NCI-H146 treated with DMSO at 0.1 percent for 48 hours (cell line): ENCODE results near the gene UNC5A.

ENCODE experiments used
- DNase-seq: peaks from one replicate; lab custom pipeline; 2025; ENCODE audit not compliant: unreplicated experiment; lab: John Stamatoyannopoulos, UW

The UNC5A gene

DNA sequence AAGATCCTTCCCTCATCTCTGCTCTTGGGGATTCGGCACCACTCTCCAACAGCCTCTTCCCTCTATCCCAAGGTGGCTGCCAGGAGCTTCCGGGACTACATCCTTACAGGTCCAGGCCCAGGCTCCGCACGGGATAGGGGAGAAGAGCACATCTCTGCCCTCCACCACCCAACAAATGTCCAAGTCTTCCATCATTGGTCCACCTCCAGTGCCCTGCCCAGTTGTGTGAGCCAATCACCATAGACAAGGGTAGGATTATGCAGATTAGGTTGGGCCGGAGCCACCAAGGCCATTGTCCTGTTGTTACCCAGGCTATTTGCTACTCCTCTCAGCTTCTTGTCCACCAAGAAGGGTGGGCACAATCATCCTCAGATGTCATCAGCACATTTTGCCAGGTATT, 9.1 kb downstream of the UNC5A start:
- no peak for DNase-seq

GRCh38 chr5:176820937-176821336, 10.6 kb downstream of the UNC5A start:
- DNase-seq = no peak

- DNase-seq = no peak
Measured at GRCh38 chr5:176821441-176821840, 11.1 kb downstream of the UNC5A start.

- no peak for DNase-seq
Measured at GRCh38 chr5:176822041-176822792, 11.9 kb downstream of the UNC5A start.

GRCh38 chr5:176822793-176823481, 12.6 kb downstream of the UNC5A start:
- no peak for DNase-seq

- DNase-seq = no peak
Measured at GRCh38 chr5:176823869-176824412, 13.6 kb downstream of the UNC5A start.

- DNase-seq = no peak
Measured at GRCh38 chr5:176824604-176825003, 14.2 kb downstream of the UNC5A start.

- DNase-seq = no peak
Measured at GRCh38 chr5:176825234-176825633, 14.9 kb downstream of the UNC5A start.

DNA sequence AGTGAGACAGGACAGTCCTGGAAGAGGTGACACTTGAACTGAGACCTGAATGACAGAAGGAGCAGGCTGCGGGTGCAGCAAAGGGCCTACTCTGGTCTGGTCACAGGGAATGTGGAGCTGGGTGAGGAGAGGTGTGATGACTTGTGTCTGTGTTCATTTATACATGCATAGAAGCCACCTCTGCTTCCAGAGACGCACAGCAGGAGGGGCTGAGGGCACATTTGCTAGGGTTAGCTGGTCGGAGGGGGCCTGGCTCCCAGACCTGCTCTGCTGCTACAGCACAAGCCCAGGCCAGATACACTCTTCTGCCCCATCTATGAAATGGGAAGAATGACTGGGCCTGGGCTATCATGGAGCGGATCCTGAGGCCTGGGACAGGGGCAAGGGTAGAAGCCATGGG, 15.6 kb downstream of the UNC5A start:
- DNase-seq = no peak

- no peak for DNase-seq
Measured at GRCh38 chr5:176827736-176828414, 17.5 kb downstream of the UNC5A start.

GRCh38 chr5:176829320-176829719, 19.0 kb downstream of the UNC5A start:
- no peak for DNase-seq

- no peak for DNase-seq
Measured at GRCh38 chr5:176830422-176830994, 20.1 kb downstream of the UNC5A start.

GRCh38 chr5:176830995-176831423, 20.6 kb downstream of the UNC5A start:
- DNase-seq = no peak

GRCh38 chr5:176831425-176831824, 21.1 kb downstream of the UNC5A start:
- DNase-seq = no peak

GRCh38 chr5:176832162-176832561, 21.8 kb downstream of the UNC5A start:
- no peak for DNase-seq

GRCh38 chr5:176833286-176833685, 22.9 kb downstream of the UNC5A start:
- no peak for DNase-seq

DNA sequence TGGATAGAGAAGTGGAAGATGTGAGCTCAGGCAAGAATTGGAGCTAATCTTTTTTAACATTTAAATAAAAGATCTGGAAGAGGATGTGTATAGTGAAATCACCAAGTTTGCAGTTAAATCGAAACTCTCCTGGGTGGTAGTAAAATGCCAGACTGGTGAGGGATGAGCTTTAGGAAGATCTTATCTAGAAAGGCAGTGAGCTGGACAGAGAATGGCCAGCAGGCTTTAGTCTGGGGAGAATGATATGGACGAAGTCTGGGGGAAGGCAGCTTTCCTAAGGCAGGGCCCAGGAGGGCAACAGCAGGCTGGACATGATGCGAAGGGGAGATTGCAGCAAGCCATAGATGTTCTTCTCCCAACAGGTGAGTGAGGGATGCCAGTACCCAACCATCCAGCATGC, 25.6 kb downstream of the UNC5A start:
- no peak for DNase-seq

- DNase-seq = no peak
Measured at GRCh38 chr5:176836811-176837706, 26.7 kb downstream of the UNC5A start.

- no peak for DNase-seq
Measured at GRCh38 chr5:176837707-176838115, 27.4 kb downstream of the UNC5A start.

DNA sequence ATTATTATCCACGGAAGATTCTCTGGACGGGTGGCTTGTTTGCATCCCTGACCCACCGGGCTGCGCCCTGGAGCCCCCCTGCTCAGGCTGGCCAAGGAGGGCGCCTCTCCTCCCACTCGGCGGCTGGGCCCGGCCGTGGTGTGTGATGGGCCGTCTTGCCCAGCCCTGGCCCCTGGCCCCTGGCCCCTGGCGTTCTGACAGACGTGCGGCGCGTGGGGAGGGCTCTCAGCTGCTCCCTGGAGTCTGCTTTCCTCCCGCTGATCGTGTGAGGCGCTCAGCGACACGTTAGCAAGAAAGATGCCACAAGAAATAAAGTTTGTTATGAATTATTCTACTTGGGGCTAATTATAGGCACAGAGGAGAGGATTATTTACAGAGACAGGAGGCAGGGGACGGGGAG, 33.3 kb downstream of the UNC5A start:
- DNase-seq = no peak
